ENCODE results near the gene NEU4. TPM values are rescaled to one million over a fixed set of nuclear protein-coding genes. Genes with fewer than 3 reads are reported as not detected.
"Not testable (repeated sequence)": the region's sequence is repeated elsewhere in the genome, so short reads cannot be mapped to it uniquely, and the experiment has no call there.

NEU4 gene
- total RNA-seq, 1 donor from 2014 or later, result 0.29 TPM

DNA sequence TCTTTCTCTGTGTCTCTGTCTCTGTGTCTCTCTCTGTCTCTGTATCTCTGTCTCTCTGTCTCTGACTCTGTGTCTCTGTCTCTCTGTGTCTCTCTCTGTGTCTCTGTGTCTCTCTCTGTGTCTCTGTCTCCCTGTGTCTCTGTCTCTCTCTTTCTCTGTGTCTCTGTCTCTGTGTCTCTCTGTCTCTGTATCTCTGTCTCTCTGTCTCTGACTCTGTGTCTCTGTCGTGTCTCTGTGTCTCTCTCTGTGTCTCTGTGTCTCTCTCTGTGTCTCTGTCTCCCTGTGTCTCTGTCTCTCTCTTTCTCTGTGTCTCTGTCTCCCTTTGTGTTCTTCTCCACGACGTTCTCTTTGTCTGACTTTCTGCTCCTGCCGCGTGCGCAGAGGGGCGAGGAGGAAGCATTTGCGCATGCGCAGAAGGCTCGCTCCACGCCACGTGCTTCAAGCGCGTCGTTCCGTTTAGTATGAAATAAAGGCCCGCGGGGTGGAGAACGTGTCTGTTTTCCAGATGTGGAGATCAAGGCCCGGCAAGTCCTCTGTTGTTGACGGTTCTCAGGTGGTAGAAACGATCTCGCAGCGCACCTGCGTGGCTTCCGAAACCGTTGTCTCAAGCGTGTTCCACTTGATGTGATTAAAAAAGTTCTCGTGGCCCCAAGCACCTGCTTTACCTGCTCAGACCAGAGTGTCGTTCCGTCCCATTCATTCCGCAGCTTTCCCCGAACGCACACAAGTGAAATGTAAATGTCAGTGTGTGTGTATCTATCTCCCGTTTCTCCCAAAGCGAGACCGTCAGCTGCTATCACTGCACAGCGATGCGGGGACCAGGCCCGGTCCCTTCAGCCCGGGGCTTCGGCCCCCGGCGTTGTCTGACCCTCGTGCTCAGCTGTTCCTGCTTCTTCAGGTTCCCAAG, 14.8 kb downstream of the NEU4 start:
- not testable (repeated sequence) for DNase-seq (ENCODE audit: extremely low read depth, low read depth, low spot score)

DNA sequence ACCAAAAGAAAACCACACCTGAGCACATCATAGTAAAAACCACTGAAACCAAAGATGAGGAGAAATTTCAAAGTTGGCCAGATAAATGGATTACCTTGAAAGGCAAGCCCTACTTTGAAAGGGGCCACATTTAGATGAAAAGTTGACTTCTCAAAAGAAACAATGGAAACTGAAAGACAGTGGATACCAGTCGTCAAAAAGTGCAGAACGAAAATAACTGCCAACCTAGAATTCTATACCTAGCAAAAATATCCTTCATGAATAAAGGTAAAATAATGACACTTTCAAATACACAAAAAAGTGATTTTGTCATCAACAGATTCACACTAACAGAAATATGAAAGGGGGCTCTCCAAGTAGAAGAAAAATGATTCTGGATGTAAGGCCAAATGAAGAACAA, 18.4 kb downstream of the NEU4 start:
- no peak for DNase-seq (ENCODE audit: extremely low read depth, low read depth, low spot score)

DNA sequence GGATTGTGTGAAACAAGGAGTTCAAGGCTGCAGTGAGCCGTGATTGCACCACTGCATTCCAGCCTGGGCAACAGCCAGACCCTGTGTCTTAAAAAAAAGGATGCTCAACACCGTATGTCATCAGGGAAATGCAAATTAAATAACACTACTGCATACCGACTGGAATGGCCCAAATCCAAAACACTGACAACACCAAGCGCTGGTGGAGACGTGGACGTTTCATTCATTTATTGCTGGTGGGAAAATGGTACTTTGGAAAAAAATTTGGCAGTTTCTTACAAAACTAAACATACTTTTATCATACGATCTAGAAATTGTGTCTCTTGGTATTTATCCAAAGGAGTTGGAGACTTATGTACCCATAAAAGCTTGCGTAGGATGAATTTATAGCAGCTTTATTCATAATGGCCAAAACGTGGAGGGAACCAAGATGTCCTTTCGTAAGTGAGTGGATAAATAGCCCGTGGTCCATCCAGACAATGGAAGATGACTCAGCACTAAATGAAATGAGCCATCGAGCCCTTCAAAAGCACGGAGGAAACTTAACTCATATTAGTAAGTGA, 24.2 kb downstream of the NEU4 start:
- no peak for DNase-seq (ENCODE audit: extremely low read depth, low read depth, low spot score)

DNA sequence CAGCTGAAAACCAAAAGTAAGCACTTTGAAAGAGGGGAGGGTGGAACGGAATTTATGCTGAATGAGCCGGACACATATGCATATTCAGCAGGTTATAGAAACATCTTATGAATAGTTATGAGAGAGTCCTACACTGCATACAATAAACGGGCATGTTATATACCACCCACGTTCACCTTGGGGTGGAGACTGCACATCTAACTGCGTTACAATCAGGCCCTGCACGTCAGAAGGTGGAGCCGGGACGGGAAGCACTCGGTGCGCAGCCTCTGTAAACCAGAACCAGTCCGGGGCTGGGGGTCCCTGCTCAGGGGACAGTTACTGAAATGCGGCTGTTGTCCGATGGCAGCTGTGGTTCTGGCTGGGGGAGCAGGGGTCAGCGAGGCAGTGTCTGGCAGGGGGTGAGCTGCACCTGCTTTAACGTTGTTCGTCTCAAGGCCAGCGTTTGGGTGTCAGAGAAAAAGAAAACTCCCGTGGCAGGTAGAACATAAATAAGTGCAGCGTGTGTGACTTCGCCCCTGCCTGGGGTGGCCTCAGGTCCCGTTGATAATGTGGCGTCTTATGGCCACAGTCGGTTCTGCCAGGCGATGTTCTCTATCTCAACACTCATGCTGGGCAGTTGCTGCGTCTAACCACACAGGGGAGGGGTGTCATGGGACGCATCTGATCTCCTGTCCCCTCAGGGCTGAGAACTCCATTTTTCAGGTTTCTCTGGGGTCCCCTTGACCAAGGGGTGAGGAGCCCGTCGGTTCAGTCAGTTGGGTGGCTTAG, 24.9 kb downstream of the NEU4 start:
- DNase-seq (ENCODE audit: extremely low read depth, low read depth, low spot score), result not testable (repeated sequence)

DNA sequence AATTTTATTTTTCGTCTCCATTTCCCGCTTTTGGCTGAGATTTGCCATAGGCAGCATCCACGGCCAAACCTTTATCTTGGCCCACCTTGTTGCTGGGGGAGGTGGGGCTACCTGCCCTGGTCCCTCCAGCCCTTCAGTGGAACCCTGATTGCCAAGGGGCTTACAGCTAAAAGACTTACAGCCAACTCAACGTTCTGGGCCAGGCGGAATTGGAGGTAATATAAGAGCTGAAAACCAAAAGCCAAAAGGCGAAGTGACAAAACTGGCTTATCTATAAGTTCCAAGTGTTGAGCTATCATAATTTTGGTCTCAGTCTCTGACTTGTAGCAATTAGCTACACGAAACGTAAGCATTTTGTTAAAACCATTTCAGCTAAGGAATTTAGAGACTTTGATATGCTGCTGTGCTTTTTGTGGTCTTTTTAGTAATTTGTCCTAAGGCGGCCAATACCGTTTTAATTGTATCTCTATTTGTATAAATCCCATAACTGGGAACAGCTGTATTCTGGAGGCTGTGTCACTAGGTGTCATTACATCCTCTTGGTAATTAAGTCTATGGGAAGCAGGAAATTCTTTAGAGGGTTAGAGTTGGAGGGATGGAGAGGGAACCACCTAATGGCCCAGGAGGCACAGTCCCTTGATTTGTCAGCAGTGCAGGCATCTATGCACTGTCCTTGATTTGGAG, 25.7 kb downstream of the NEU4 start:
- no peak for DNase-seq (ENCODE audit: extremely low read depth, low read depth, low spot score)

DNA sequence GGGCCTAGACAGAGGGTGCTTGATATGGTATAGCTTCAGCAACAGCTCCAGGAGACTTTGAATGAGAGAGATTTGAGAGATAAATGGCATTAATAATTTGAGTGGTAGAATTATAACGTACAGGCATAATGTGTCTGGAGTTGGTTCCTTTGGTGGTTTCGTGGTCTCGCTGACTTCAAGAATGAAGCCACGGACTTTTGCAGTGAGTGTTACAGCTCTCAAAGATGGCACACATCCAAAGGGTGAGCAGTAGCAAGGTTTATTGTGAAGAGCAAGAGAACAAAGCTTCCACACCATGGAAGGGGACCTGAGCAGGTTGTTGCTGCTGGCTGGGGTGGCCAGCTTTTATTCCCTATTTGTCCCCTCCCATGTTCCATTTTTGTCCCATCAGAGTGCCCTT, 26.6 kb downstream of the NEU4 start:
- DNase-seq (ENCODE audit: extremely low read depth, low read depth, low spot score), result no peak

DNA sequence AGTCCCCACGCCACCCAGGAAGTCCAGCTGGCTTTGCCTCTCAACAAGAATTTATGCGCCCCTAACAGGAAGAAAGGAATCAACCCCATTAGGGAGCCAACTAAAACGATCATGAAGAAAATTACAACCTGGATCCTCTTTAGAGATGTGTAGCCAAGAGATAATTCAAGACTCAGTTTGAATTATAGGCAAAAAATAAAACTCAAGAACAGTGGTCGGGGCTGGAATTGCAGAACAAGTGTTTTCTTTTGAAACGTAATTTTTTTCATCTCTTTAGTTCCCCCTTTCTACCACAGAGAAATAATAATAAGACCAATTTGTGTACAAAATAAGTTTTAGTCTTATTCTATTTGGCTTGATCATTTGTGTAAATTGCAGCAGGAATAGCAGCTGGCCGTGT, 27.3 kb downstream of the NEU4 start:
- DNase-seq (ENCODE audit: extremely low read depth, low read depth, low spot score), result no peak

DNA sequence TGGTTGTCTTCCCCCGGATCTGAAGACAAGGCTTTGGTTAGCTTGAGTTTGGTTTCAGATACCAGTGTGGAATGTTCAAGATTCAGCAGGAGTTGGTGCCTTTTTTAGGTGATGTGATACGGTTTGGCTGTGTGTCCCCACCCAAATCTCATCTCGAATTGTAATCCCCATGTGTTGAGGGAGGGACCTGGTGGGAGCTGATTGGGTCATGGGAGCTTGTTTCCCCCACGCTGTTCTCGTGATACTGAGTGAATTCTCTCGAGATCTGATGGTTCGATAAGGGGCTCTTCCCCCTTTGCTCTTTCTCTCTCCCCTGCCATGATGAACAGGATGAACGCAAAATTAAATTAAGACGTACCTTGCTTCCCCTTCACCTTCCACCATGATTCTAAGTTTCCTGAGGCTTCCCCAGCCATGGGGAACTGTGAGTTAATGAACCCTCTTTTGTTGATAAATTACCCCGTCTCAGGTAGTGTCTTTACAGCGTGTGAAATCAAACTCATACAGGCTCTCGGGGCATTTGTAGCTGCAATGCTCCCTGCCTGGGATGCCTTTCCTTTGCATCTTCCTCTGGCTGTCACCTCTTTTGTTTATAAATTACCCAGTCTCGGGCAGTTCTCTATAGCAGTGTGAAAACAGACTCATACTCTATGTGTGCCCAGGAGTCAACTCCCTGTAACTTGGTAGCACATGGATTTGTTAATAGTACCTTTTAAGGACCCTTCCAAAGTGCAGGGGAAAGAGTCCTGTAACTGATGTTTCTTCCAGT, 28.4 kb downstream of the NEU4 start:
- no peak for DNase-seq (ENCODE audit: extremely low read depth, low read depth, low spot score)

DNA sequence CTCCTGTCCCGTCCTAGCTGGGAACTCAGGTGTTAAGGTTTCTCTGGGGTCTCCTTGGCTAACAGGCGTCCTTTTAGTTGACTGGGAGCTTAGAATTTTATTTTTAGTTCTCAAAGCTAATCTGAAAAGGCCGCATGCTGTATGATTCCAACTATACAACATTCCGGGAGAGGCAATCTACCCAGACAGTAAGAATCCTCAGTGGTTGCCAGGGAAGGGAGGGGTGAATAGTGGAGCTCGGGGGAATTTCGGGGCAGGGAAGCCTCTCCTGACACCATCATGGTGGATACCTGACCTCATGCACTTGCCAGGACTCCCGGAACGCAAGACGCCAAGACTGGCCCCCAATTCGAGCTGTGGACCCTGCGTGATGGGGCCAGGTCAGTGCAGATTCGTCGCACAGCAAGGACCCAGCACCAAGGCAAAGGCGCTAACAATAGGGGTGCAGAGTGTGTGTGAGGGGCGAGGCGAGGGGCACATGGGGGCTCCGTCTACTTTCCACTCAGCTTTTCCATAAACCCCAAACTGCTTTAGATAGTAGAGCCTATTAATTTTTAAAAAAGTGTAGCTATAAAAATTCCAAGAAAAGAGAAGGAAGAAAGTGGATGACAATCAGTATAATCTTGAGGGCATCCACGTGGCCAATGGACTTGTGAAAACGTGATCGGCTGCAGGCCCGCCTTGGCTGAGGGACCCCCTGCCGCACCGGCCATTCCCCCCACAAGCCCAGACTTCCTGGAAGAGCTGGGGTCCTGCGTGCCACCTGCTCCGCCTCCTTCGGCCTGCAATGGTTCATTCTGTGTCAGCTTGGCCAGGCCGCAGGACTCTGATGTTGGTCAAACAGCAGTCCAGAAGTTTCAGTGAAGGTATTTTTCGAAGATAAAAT, 32.4 kb downstream of the NEU4 start:
- DNase-seq (ENCODE audit: extremely low read depth, low read depth, low spot score), result no peak

DNA sequence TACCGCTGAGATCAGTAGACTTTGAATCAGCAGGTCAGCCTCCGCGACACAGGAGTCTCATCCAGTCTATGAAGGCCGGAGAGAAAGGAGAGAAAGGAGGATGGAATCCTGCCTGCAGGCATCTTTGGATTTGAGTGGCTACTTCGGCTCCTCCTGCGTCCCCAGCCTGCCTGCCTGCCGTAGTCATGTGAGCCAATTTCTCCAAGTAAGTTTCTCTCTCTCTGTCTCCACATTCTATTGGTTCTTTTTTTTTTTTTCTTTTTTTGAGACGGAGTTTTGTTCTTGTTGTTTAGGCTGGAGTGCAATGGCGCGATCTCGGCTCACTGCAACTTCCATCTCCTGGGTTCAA, 33.0 kb downstream of the NEU4 start:
- no peak for DNase-seq (ENCODE audit: extremely low read depth, low read depth, low spot score)

DNA sequence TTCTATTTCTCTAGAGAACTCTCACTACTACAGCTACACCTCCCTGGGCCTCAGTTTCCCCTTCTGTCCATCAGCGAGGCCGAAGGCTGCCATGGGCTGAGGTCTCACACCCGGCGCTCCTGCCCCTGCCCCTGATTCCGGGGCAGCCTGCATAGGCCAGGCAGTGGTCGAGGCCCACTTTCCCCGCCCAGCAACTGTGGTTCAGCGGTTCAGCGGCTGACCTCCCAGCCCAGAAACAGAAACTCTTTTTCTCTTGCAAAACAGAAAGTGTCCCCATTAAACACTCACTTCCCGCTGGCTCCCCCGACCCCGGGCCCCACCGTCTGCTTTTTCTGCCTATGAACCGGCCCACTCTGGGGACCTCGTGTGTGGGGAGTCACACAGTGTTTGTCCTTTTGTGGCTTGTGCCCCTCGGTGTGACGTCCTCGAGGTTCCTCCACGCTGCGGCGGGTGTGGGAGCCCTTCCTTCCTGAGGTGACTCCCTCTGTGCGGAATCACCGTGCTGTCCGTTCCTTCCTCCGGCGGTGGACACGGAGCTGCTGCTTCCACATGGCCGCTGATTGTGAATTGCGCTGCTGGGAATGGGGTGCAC, 33.7 kb downstream of the NEU4 start:
- no peak for DNase-seq (ENCODE audit: extremely low read depth, low read depth, low spot score)

DNA sequence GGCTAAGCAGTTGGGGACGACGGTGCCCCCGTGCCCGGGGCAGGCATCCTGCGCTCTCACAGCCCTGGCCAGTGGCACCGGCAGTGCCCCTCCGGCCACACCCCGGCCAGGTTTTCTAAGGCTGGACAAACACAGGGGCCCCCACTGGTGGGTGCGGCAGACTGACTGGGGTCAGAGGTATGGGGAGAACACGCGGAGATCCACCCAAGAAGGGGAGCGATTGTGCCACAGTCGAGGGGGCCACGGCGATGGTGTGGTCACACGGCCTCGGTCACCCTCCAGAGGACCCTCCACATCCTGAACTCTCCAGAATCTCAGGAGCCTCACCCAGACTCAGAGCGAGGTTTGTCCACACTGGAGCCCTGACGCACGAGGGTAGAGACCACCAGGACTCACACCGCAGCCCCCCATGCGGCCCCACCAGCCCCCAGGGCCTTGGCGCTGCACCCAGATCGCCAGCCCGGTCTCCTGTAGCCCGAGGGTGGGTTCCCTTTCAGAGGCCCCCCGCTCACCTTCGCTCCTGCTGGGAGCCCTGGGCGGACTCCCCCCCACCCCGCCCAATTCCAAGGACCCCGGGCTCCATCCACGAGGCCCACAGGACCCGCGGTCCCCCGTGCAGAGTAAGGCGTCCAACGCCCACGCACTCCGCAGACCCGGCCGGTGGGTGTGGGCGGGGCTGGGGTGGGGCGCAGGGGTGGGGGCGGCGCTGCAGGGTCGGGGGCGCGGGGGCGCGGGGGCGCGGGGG, 34.5 kb downstream of the NEU4 start:
- DNase-seq (ENCODE audit: extremely low read depth, low read depth, low spot score), result no peak

DNA sequence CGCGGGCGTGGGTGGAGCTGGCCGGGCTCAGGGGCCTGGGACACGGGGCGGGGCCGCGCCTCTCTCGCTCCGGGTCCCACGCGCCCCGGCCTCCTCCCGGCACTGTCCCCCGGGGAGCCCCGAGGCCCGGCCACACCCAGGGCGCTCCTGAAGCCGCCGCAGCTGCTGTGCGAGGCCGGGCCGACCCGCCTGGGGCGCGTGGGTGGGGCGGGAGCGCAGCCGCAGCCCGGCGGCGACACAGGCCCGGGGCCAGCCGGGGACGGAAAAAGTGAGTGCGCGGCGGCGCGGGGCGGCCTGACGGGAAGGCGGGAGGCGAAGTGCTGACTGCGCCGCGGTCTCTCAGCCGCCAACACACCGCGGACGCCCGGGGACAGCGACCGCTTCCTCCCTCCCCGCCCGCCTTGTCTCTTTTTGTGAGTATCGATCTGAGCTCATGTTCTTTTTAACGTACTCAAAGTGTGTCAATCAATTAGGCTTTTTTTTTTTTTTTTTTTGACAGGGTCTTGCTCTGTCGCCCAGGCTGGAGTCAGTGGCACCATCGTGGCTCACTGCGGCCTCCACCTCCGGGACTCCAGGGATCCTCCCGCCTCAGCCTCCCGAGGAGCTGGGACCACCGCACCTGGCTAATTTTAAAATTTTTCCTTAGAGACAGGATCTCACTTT, 35.2 kb downstream of the NEU4 start:
- no peak for DNase-seq (ENCODE audit: extremely low read depth, low read depth, low spot score)

DNA sequence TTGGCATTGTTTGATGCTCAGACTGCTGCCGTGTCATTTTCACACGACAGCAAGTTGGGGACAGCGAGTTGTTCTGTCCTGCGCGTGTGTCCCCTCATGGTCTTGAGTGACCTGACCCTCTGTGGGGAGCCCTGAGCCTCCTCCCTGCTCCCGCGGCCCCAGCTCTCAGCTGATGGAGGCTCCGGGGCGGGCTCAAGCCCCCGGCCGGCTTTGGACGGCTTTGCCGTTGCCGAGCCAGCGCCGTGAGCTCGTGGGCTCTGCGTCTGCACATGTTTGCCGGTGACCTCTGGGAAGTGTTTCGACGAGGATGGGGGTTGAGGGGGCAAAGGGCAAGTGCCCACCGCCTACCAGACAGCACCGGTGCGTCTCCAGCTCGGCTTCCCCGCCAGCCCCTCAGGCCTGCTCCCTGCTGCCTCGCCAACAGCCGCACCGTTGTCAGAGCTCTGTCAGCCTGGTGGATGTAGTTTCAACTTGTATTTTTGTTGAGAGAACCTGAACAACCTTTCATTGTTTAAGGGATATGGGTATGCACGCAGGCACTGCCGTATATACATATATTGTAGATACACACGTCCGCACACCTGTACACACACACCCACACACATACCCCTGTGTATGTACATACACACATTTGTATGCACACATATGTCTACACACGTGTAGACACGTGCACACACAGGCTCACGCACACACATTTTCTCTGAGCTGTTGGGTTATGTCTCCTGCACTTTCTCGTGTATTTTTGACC, 36.0 kb downstream of the NEU4 start:
- DNase-seq (ENCODE audit: extremely low read depth, low read depth, low spot score), result no peak

DNA sequence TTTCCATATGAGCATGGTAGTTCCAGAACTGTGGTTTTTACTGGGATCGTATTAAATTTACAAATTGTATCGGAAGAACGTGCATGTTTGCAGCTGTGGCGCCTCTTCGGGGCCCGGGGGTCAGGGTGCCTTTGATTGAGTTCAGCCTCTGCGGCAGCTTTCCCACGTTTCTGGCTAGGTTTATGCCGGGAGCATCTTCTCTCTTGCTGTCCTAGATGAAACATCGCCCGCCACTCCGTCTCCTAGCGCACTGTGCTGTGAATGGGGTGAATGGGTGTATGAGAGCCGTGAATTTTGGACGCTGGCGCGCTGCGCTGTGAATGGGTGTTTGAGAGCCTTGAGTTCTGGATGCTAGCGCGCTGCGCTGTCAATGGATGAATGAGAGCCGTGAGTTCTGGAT, 37.4 kb downstream of the NEU4 start:
- no peak for DNase-seq (ENCODE audit: extremely low read depth, low read depth, low spot score)

DNA sequence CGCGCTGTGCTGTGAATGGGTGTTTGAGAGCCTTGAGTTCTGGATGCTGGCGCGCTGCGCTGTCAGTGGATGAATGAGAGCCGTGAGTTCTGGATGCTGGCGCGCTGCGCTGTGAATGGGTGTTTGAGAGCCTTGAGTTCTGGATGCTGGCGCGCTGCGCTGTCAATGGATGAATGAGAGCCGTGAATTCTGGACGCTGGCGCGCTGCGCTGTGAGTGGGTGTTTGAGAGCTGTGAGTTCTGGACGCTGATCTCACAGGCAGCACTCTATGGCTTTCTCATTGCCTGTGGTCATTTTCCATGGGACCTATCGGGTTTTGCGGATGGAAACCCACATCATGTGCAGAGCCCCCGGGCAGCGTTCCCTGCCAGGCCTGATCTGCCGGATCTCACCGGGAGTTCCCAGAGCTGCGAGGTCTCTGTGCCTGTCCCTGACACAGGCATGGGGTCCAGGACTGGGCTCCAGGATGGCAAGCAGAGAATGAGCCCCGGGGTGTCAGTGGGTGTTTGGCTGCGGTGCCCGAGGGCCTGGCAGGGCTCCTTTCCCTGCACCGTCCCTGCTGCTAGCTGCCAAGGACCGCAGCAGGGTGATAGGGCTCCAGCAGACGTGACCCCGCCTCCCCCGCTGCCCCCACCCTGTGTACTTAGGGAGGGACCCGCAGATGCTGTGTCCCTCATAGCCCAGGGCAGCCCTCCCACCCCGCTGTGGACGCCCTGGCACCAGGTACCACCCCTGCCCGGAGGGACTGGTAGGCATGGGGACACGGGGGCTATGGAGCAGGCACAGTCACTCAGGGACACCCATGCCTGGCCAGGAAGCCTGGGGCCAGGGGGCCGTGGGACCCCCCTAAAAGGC, 40.0 kb downstream of the NEU4 start:
- no peak for DNase-seq (ENCODE audit: extremely low read depth, low read depth, low spot score)
